Suprapubic skin (tissue), 4 donors: Measurements from ENCODE around the gene FITM2. TPM values are rescaled to one million over a fixed set of nuclear protein-coding genes. Genes with fewer than 3 reads are reported as not detected.

ENCODE experiments used
- DNase-seq, 2 donors: peaks; one replicate each; pipeline ENCODE4 v3.0.0-alpha.2; 2019; ENCODE audit warnings: low spot score in 2 of 2
- H3K27ac ChIP-seq: fragments of 200-600 bp; sonication (generic); one replicate; pipeline ENCODE4 v1.5.1; 2019
- H3K27me3 ChIP-seq: fragments of 200-600 bp; sonication (generic); one replicate; pipeline ENCODE4 v1.5.1; 2019
- H3K36me3 ChIP-seq: fragments of 200-600 bp; sonication (generic); one replicate; pipeline ENCODE4 v1.5.1; 2019
- H3K4me1 ChIP-seq: fragments of 200-600 bp; sonication (generic); one replicate; pipeline ENCODE4 v1.5.1; 2019
- H3K4me3 ChIP-seq: fragments of 200-600 bp; sonication (generic); one replicate; pipeline ENCODE4 v1.5.1; 2019; ENCODE audit warnings: mild to moderate bottlenecking
- H3K9me3 ChIP-seq: fragments of 200-600 bp; sonication (generic); one replicate; pipeline ENCODE4 v1.5.1; 2019
- CTCF ChIP-seq, 2 donors: fragments of 200-600 bp in 1 of 2; fragments of 450-650 bp in 1 of 2; sonication (generic) in 1 of 2; IDR thresholded peaks; one replicate each; pipeline ENCODE4 v1.5.1; 2016 to 2019; ENCODE audit warnings: antibody characterized with exemption in 2 of 2, mild to moderate bottlenecking in 1 of 2, moderate library complexity in 1 of 2
- EP300 ChIP-seq: sonication (generic); formaldehyde crosslinking; IDR thresholded peaks from one replicate; pipeline ENCODE4 v1.6.1; 2017; ENCODE audit warnings: antibody characterized with exemption
- POLR2A ChIP-seq, 2 donors: fragments of 450-650 bp; IDR thresholded peaks; one replicate each; pipeline ENCODE4 v1.6.1; 2017; ENCODE audit warnings: antibody characterized with exemption in 2 of 2, mild to moderate bottlenecking in 2 of 2, moderate library complexity in 2 of 2
- POLR2AphosphoS5 ChIP-seq, 3 donors: sonication (generic); formaldehyde crosslinking; IDR thresholded peaks; one replicate each; pipeline ENCODE4 v1.6.1; 2017; ENCODE audit warnings: antibody characterized with exemption in 3 of 3
- WGBS: methylation state at CpG from one replicate; pipeline ENCODE4 v1.1.5; 2018; 5-methylcytosine and 5-hydroxymethylcytosine counted together
- total RNA-seq, 4 donors: library from RNA; depleted of rRNA; stranded (reverse); fragments of >200 nt; gene quantifications; one replicate each; pipeline ENCODE4 v1.1.0, GENCODE V29; 2016

Gene FITM2, protein sequence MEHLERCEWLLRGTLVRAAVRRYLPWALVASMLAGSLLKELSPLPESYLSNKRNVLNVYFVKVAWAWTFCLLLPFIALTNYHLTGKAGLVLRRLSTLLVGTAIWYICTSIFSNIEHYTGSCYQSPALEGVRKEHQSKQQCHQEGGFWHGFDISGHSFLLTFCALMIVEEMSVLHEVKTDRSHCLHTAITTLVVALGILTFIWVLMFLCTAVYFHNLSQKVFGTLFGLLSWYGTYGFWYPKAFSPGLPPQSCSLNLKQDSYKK
- 10 to 100 TPM; 10.4 to 15.9 (median 13.2) TPM for total RNA-seq

DNA sequence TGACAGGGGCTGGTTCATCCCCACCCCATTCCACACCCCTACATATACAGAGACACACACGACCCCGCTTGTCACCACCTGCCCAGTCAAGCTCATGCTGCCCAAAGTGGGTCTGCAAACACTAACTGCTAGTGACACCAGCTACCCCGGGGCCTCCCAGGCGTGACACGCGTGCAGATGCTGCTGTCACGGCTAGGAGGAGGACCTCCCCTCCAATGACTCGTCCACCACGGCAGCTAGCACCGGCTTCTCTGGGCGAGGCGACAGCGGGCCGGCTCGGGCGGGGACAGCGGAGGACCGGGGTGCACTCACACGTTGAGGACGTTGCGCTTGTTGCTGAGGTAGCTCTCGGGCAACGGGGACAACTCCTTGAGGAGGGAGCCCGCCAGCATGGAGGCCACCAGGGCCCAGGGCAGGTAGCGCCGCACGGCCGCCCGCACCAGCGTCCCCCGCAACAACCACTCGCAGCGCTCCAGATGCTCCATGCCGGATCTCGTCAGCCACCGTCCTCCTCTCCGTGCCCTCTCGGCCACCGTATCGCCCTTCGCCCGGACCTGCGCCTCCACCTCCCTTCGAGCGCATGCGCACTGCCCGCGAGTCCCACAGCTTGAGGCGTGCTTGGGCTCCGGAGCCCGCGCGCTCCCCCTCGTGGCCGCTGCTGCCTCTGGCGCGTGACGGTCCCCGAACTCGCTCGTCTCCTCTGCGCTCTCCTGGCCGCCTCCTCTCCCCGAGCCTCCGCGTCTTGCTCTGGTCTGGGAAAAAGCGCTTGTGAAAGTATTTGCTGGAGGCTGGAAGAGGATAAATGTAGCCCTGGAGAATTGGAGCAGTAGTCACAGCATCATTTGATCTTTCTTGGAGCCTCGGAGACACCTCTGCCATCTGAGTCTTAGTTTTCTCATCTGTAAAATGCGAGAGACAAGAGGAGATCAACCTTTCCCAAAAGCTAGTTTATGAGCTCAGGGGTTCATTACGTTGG is at the start of gene FITM2:
Gene FITM2, minus strand, starts transcription at position 539 of the 976 bp plus-strand sequence. Its CDS starts 54 bp downstream, at position 485.
- H3K36me3 ChIP-seq: peaks cover 6% of the 10 kb centered on the region
- H3K4me3 ChIP-seq: peak within 1 kb of the TSS; percentile 87
- TF ChIP-seq POLR2AphosphoS5 (IDR thresholded peaks at IDR 0.05): peak in 2 of 3 donors; percentile 43 to 98
- TF ChIP-seq POLR2A (IDR thresholded peaks at IDR 0.05): no peak
- no peak for TF ChIP-seq EP300
- TF ChIP-seq CTCF (IDR thresholded peaks at IDR 0.05): peak; percentile 89 to 97
- DNase-seq: peak; percentile 99
- peaks cover 20% of the 10 kb centered on the region for H3K4me1 ChIP-seq
- peak within 1 kb of the TSS; percentile 67 for H3K27ac ChIP-seq
- H3K9me3 ChIP-seq: no peaks in the 10 kb centered on the region
- WGBS: 2% methylated on average over 58 of the region's 70 CpGs
- no peaks in the 10 kb centered on the region for H3K27me3 ChIP-seq

DNA sequence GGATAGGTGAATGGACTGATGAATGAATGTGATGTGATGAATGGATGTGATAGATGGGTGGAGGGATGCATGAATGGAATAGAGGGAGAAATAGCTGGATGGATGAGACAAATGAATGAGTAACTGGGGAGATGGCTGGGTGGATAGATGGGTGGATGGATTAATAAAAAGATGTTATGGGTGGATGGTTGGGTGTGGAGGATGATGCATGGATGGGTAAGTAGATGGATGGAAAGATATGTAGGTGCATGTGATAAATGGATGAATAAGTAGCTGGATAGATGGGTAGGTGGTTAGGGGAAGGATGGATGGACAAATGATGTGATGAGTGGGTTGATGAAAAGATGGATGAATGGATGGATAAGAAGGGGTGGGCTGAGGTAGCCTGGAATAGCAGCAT is 49.2 kb upstream of the FITM2 start:
- Histone ChIP-seq H3K36me3 (no peaks in the 10 kb centered on the region), H3K4me1 (no peaks in the 10 kb centered on the region), H3K27me3 (peaks cover 7% of the 10 kb centered on the region), H3K9me3 (no peaks in the 10 kb centered on the region), H3K27ac (no peak overlapping the region), H3K4me3 (no peak overlapping the region)
- no peak for DNase-seq
- no peak for TF ChIP-seq POLR2A (IDR thresholded peaks at IDR 0.05)

DNA sequence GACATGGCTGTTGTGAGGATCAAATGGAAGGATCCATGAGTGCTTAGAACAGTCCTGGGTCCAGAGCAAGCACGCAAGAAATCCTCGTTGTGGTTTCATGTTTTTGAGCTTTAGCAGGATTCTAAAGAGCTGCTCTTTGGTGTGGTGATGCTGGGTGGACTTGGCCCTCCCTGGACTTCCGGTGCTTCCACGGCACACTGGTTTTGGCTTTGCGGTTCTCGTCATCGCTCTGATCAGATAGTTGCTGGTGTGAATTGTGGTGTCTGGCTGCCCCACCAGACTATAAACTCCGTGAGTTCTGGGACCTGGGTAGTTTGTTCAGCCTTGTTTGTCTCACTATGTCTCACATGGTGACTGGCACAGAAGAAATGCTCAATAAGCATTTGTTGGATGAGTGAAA is 47.8 kb upstream of the FITM2 start:
- no peaks in the 10 kb centered on the region for H3K4me1 ChIP-seq
- TF ChIP-seq EP300: no peak
- no peak for TF ChIP-seq POLR2AphosphoS5 (IDR thresholded peaks at IDR 0.05)
- no peak for TF ChIP-seq POLR2A (IDR thresholded peaks at IDR 0.05)
- no peak for TF ChIP-seq CTCF (IDR thresholded peaks at IDR 0.05)
- H3K36me3 ChIP-seq: no peaks in the 10 kb centered on the region
- no peak overlapping the region for H3K4me3 ChIP-seq
- 95% methylated on average over 8 of the region's 8 CpGs for WGBS
- no peak for DNase-seq
- peaks cover 12% of the 10 kb centered on the region for H3K27me3 ChIP-seq
- no peaks in the 10 kb centered on the region for H3K9me3 ChIP-seq
- no peak overlapping the region for H3K27ac ChIP-seq

GRCh38 chr20:44357555-44358125 is 46.6 kb upstream of the FITM2 start:
- WGBS: 40% methylated on average over 4 of the region's 4 CpGs
- Histone ChIP-seq H3K27ac (no peak overlapping the region), H3K36me3 (no peaks in the 10 kb centered on the region), H3K27me3 (peaks cover 18% of the 10 kb centered on the region), H3K9me3 (no peaks in the 10 kb centered on the region), H3K4me3 (no peak overlapping the region), H3K4me1 (no peaks in the 10 kb centered on the region)
- no peak for DNase-seq
- TF ChIP-seq POLR2A (IDR thresholded peaks at IDR 0.05) (no peak), CTCF (IDR thresholded peaks at IDR 0.05) (no peak), EP300 (no peak), POLR2AphosphoS5 (IDR thresholded peaks at IDR 0.05) (no peak)

DNA sequence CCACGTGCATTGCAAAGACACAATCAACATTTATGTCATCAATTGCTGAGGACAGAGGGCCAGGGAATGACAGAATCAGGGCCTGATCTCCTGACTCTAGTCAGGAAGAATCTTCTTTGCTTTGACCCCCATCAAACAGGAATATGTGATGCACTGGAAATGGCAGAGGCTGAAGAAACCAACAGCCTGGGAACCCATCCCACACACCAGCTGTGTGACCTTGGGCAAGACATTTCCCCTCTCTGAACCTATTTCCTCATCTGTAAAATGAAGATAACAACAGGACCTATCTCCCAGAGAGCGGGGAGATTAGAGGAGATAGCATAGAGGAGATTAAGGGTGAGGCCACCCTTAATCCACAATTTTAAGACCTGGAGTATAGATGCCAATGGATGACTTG is 46.0 kb upstream of the FITM2 start:
- Histone ChIP-seq H3K27ac (no peak overlapping the region), H3K36me3 (no peaks in the 10 kb centered on the region)

More for the DNA sequence above, 46.0 kb upstream of the FITM2 start:
- no peak for DNase-seq
- 62% methylated on average over 2 of the region's 2 CpGs for WGBS
- Histone ChIP-seq H3K4me3 (no peak overlapping the region), H3K9me3 (no peaks in the 10 kb centered on the region), H3K4me1 (no peaks in the 10 kb centered on the region), H3K27me3 (peaks cover 19% of the 10 kb centered on the region)
- TF ChIP-seq EP300 (no peak), POLR2A (IDR thresholded peaks at IDR 0.05) (no peak), CTCF (IDR thresholded peaks at IDR 0.05) (no peak), POLR2AphosphoS5 (IDR thresholded peaks at IDR 0.05) (no peak)
